Measurements from ENCODE around the gene PLCD3.

- TF ChIP-seq POLR2A (IDR thresholded peaks at IDR 0.05) (peak in 1 of 2 donors; percentile 65), CTCF (IDR thresholded peaks at IDR 0.05) (peak in 1 of 6 experiments; percentile 10)
Measured at GRCh38 chr17:45137561-45138305, 5.4 kb upstream of the PLCD3 start.

Measured in Peyer's patch (tissue), 4 donors.